Fibroblast of villous mesenchyme (primary cell): ENCODE measurements around the gene LCLAT1. TPM values are rescaled to one million over a fixed set of nuclear protein-coding genes. Genes with fewer than 3 reads are reported as not detected.

ENCODE experiments used
- DNase-seq: peaks from one replicate; pipeline ENCODE4 v3.0.0-alpha.2; 2010; ENCODE audit warnings: low read depth
- H3K4me3 ChIP-seq: 2 replicates; pipeline ENCODE4 v1.5.1; 2011; ENCODE audit warnings: low read depth, mild to moderate bottlenecking, low read length
- CTCF ChIP-seq: IDR thresholded peaks from 2 replicates; pipeline ENCODE4 v1.5.1; 2012; ENCODE audit warnings: low read depth, mild to moderate bottlenecking, low read length; ENCODE audit not compliant: insufficient read depth
- total RNA-seq: library from RNA; depleted of rRNA; stranded (reverse); fragments of >200 nt; gene quantifications from 2 replicates; pipeline ENCODE4 v1.2.3, GENCODE V29; 2012

LCLAT1 gene
- total RNA-seq, 1 donor, result 50.1 TPM

- DNase-seq, result no peak
- H3K4me3 ChIP-seq, result no peak overlapping the region
- no peak for TF ChIP-seq CTCF
Measured at GRCh38 chr2:30679426-30680088, 232.5 kb downstream of the LCLAT1 start.

- no peak overlapping the region for H3K4me3 ChIP-seq
- no peak for TF ChIP-seq CTCF
- no peak for DNase-seq
Measured at GRCh38 chr2:30680121-30680520, 233.1 kb downstream of the LCLAT1 start.

GRCh38 chr2:30681022-30681421, 234.0 kb downstream of the LCLAT1 start:
- DNase-seq, result no peak
- H3K4me3 ChIP-seq, result no peak overlapping the region
- no peak for TF ChIP-seq CTCF

- DNase-seq, result no peak
- no peak for TF ChIP-seq CTCF
- no peak overlapping the region for H3K4me3 ChIP-seq
Measured at GRCh38 chr2:30683236-30683956, 236.3 kb downstream of the LCLAT1 start.

GRCh38 chr2:30684026-30684425, 237.0 kb downstream of the LCLAT1 start:
- no peak overlapping the region for H3K4me3 ChIP-seq
- TF ChIP-seq CTCF, result no peak
- no peak for DNase-seq

GRCh38 chr2:30684516-30684915, 237.5 kb downstream of the LCLAT1 start:
- no peak for TF ChIP-seq CTCF
- H3K4me3 ChIP-seq, result no peak overlapping the region
- DNase-seq, result no peak
